ENCODE measurements around the gene CNTNAP2. TPM values are rescaled to one million over a fixed set of nuclear protein-coding genes. Genes with fewer than 3 reads are reported as not detected.

The CNTNAP2 gene
- total RNA-seq, 1 donor from 2014 or later, result 0.27 TPM

- Mint-ChIP-seq H3K4me3 (ENCODE audit: unreplicated experiment) (no peak overlapping the region), H3K36me3 (ENCODE audit: low read depth) (no peaks in the 10 kb centered on the region)
- TF ChIP-seq CTCF (IDR thresholded peaks at IDR 0.05), result no peak
Observed at GRCh38 chr7:146701166-146701565, 584.6 kb downstream of the CNTNAP2 start.

GRCh38 chr7:146702898-146703297, 586.3 kb downstream of the CNTNAP2 start:
- H3K4me1 Mint-ChIP-seq (ENCODE audit: low read depth), result no peaks in the 10 kb centered on the region
- no peaks in the 10 kb centered on the region for H3K9me3 Mint-ChIP-seq (ENCODE audit: low read depth)
- H3K4me3 Mint-ChIP-seq (ENCODE audit: unreplicated experiment), result no peak overlapping the region
- TF ChIP-seq CTCF (IDR thresholded peaks at IDR 0.05), result no peak
- H3K36me3 Mint-ChIP-seq (ENCODE audit: low read depth), result no peaks in the 10 kb centered on the region
- H3K27ac Mint-ChIP-seq (ENCODE audit: unreplicated experiment), result no peak overlapping the region
- H3K27me3 Mint-ChIP-seq (ENCODE audit: low read depth), result peaks cover 3% of the 10 kb centered on the region
- no peak for DNase-seq (ENCODE audit: low spot score)

More at GRCh38 chr7:146701166-146701565, 584.6 kb downstream of the CNTNAP2 start:
- Mint-ChIP-seq H3K9me3 (ENCODE audit: low read depth) (no peaks in the 10 kb centered on the region), H3K27me3 (ENCODE audit: low read depth) (peaks cover 3% of the 10 kb centered on the region), H3K4me1 (ENCODE audit: low read depth) (no peaks in the 10 kb centered on the region), H3K27ac (ENCODE audit: unreplicated experiment) (no peak overlapping the region)
- DNase-seq (ENCODE audit: low spot score), result no peak

- TF ChIP-seq CTCF (IDR thresholded peaks at IDR 0.05), result no peak
- Mint-ChIP-seq H3K9me3 (ENCODE audit: low read depth) (no peaks in the 10 kb centered on the region), H3K27me3 (ENCODE audit: low read depth) (no peaks in the 10 kb centered on the region), H3K27ac (ENCODE audit: unreplicated experiment) (no peak overlapping the region), H3K4me1 (ENCODE audit: low read depth) (no peaks in the 10 kb centered on the region), H3K36me3 (ENCODE audit: low read depth) (no peaks in the 10 kb centered on the region), H3K4me3 (ENCODE audit: unreplicated experiment) (no peak overlapping the region)
- DNase-seq (ENCODE audit: low spot score), result no peak
Observed at GRCh38 chr7:146709451-146710027, 592.9 kb downstream of the CNTNAP2 start.

GRCh38 chr7:146713205-146713604, 596.6 kb downstream of the CNTNAP2 start:
- H3K27me3 Mint-ChIP-seq (ENCODE audit: low read depth), result no peaks in the 10 kb centered on the region
- no peak for DNase-seq (ENCODE audit: low spot score)
- TF ChIP-seq CTCF (IDR thresholded peaks at IDR 0.05), result no peak
- H3K27ac Mint-ChIP-seq (ENCODE audit: unreplicated experiment), result no peak overlapping the region
- H3K36me3 Mint-ChIP-seq (ENCODE audit: low read depth), result no peaks in the 10 kb centered on the region
- H3K4me1 Mint-ChIP-seq (ENCODE audit: low read depth), result no peaks in the 10 kb centered on the region
- no peaks in the 10 kb centered on the region for H3K9me3 Mint-ChIP-seq (ENCODE audit: low read depth)
- H3K4me3 Mint-ChIP-seq (ENCODE audit: unreplicated experiment), result no peak overlapping the region

GRCh38 chr7:146713934-146714333, 597.3 kb downstream of the CNTNAP2 start:
- no peak overlapping the region for H3K27ac Mint-ChIP-seq (ENCODE audit: unreplicated experiment)
- H3K4me1 Mint-ChIP-seq (ENCODE audit: low read depth), result no peaks in the 10 kb centered on the region
- H3K9me3 Mint-ChIP-seq (ENCODE audit: low read depth), result no peaks in the 10 kb centered on the region
- DNase-seq (ENCODE audit: low spot score), result no peak
- H3K4me3 Mint-ChIP-seq (ENCODE audit: unreplicated experiment), result no peak overlapping the region
- no peaks in the 10 kb centered on the region for H3K27me3 Mint-ChIP-seq (ENCODE audit: low read depth)
- no peak for TF ChIP-seq CTCF (IDR thresholded peaks at IDR 0.05)
- no peaks in the 10 kb centered on the region for H3K36me3 Mint-ChIP-seq (ENCODE audit: low read depth)
